ENCODE measurements around the gene CHCHD3. TPM values are rescaled to one million over a fixed set of nuclear protein-coding genes. Genes with fewer than 3 reads are reported as not detected.

The CHCHD3 gene
- total RNA-seq, 1 experiment from 2014 or later: 114 TPM

DNA sequence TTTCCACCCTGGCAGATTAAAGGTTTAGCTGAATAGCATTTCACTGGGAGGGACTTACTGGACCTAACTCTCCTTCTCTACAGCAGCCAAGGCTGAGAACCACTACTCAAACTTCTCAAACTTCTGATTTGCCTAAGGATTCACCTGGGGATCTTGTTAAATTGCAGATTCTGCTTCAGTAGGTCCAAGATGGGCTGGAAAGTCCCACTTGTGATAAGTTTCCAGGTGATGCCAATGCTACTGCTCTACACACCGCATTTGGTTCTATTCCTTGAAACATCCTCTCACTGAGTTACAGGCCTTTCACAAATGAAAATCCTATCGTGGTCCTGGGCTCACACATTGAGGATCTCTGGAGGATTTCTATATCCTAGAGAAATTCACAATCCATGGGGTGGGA, 147.9 kb downstream of the CHCHD3 start (continued):
- TF ChIP-seq AFF4 (CRISPR knock-in tag; IDR thresholded peaks at IDR 0.05; ENCODE audit: borderline replicate concordance) (no peak), NR1H2 (CRISPR knock-in tag; IDR thresholded peaks at IDR 0.05) (no peak)

GRCh38 chr7:132933072-132933458, 148.8 kb downstream of the CHCHD3 start:
- H3K27me3 Mint-ChIP-seq (ENCODE audit: low read depth): no peaks in the 10 kb centered on the region
- H3K36me3 Mint-ChIP-seq: peaks cover 4% of the 10 kb centered on the region; the same call in 1 of the 2 replicates
- no peak overlapping the region for H3K4me3 Mint-ChIP-seq
- ATAC-seq (no peak), DNase-seq (ENCODE audit: low spot score) (no peak)
- CTCF ChIA-PET: no interaction called here
- 0 out of 2 replicates have a peak overlapping the region, but pooled peaks have one; percentile 8 for H3K27ac Mint-ChIP-seq
- peaks cover 10% of the 10 kb centered on the region for H3K9me3 Mint-ChIP-seq
- POLR2A ChIA-PET: no interaction called here
- TF ChIP-seq CDX4 (CRISPR knock-in tag; IDR thresholded peaks at IDR 0.05; ENCODE audit: borderline replicate concordance): no peak
- TF ChIP-seq JAZF1 (CRISPR knock-in tag; IDR thresholded peaks at IDR 0.05): no peak
- TF ChIP-seq PREB (CRISPR knock-in tag; IDR thresholded peaks at IDR 0.05; ENCODE audit: borderline replicate concordance): no peak
- no peak for TF ChIP-seq FOXP4 (CRISPR knock-in tag; IDR thresholded peaks at IDR 0.05)
- no peak for TF ChIP-seq ZNF232 (CRISPR knock-in tag; IDR thresholded peaks at IDR 0.05)
- no peak for TF ChIP-seq PRRX2 (CRISPR knock-in tag; IDR thresholded peaks at IDR 0.05)
- TF ChIP-seq, protein P1, sequence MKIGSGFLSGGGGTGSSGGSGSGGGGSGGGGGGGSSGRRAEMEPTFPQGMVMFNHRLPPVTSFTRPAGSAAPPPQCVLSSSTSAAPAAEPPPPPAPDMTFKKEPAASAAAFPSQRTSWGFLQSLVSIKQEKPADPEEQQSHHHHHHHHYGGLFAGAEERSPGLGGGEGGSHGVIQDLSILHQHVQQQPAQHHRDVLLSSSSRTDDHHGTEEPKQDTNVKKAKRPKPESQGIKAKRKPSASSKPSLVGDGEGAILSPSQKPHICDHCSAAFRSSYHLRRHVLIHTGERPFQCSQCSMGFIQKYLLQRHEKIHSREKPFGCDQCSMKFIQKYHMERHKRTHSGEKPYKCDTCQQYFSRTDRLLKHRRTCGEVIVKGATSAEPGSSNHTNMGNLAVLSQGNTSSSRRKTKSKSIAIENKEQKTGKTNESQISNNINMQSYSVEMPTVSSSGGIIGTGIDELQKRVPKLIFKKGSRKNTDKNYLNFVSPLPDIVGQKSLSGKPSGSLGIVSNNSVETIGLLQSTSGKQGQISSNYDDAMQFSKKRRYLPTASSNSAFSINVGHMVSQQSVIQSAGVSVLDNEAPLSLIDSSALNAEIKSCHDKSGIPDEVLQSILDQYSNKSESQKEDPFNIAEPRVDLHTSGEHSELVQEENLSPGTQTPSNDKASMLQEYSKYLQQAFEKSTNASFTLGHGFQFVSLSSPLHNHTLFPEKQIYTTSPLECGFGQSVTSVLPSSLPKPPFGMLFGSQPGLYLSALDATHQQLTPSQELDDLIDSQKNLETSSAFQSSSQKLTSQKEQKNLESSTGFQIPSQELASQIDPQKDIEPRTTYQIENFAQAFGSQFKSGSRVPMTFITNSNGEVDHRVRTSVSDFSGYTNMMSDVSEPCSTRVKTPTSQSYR (CRISPR knock-in tag; IDR thresholded peaks at IDR 0.05): no peak
- TF ChIP-seq NFATC4 (CRISPR knock-in tag; IDR thresholded peaks at IDR 0.05): no peak
- TF ChIP-seq SOX15 (CRISPR knock-in tag; IDR thresholded peaks at IDR 0.05): no peak
- no peak for TF ChIP-seq MXD4 (CRISPR knock-in tag; IDR thresholded peaks at IDR 0.05; ENCODE audit: borderline replicate concordance)
- TF ChIP-seq GABPB1 (CRISPR knock-in tag; IDR thresholded peaks at IDR 0.05): no peak
- no peak for TF ChIP-seq ATF3 (CRISPR knock-in tag; conservative IDR thresholded peaks at IDR 0.05)
- TF ChIP-seq CREM (CRISPR knock-in tag; IDR thresholded peaks at IDR 0.05): no peak
- TF ChIP-seq SMAD3 (CRISPR knock-in tag; IDR thresholded peaks at IDR 0.05; ENCODE audit: borderline replicate concordance): no peak
- TF ChIP-seq TCF7 (CRISPR knock-in tag; IDR thresholded peaks at IDR 0.05; ENCODE audit: low read depth): no peak
- TF ChIP-seq IRF2 (CRISPR knock-in tag; IDR thresholded peaks at IDR 0.05; ENCODE audit: borderline replicate concordance, low read depth): no peak
- no peak for TF ChIP-seq TP53 (CRISPR knock-in tag; IDR thresholded peaks at IDR 0.05)
- peaks cover 21% of the 10 kb centered on the region for H3K4me1 Mint-ChIP-seq

All from WTC11 (cell line).